Measurements from ENCODE around the gene MBP.
A peak's percentile ranks its signal among the peaks of the same experiment; 100 is the strongest.

MBP gene

GRCh38 chr18:77131652-77132368 is 773 bp downstream of the MBP start:
- peak; percentile 21 for DNase-seq

- DNase-seq: no peak
Measured at GRCh38 chr18:77131100-77131651, 1.4 kb downstream of the MBP start.

GRCh38 chr18:77130229-77131099 is 2.1 kb downstream of the MBP start:
- no peak for DNase-seq

DNA sequence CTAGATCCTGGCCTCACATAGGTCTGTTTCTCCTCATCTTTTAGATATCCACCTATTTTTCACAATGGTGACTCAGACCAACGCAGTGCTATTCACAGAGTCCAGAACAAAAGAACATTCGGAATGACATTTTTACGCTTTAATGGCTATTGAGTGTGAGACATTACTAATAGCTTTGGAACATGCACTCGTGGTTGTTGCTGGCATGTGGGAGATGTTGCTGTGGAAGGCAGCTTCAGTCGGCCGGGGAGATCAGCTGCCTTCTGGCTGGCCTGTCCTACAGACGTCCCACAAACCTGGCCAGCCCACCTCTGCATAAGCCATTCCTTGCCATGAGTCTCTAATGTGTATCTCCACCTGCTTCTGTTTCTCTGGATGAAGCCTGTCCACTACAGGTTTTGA is 3.4 kb downstream of the MBP start:
- no peak for DNase-seq

GRCh38 chr18:77127769-77128671 is 4.6 kb downstream of the MBP start:
- DNase-seq: no peak

DNA sequence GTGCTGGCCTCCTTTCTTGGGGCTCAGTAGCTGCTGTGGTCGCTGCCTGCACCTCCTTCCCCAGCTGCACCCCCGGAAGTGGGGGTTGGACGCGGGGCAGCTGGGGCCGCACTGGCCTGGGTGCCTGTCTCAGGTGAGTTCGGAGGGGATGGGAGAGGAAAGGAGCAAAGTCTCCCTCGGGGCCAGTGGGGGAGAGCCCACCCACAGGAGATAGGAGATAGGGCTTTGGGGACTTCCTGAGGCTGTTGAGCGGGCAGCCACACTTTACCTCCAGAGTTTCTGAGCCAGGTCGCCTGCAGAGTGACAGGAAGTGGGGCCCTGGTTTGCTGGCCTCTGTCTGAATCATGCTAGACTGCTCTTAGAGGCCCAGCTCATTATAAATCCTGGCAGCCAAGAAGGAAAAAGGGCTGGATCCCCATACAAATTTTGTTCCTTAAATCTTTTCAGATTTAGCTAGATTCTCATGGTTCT is 8.1 kb downstream of the MBP start:
- no peak for DNase-seq

DNA sequence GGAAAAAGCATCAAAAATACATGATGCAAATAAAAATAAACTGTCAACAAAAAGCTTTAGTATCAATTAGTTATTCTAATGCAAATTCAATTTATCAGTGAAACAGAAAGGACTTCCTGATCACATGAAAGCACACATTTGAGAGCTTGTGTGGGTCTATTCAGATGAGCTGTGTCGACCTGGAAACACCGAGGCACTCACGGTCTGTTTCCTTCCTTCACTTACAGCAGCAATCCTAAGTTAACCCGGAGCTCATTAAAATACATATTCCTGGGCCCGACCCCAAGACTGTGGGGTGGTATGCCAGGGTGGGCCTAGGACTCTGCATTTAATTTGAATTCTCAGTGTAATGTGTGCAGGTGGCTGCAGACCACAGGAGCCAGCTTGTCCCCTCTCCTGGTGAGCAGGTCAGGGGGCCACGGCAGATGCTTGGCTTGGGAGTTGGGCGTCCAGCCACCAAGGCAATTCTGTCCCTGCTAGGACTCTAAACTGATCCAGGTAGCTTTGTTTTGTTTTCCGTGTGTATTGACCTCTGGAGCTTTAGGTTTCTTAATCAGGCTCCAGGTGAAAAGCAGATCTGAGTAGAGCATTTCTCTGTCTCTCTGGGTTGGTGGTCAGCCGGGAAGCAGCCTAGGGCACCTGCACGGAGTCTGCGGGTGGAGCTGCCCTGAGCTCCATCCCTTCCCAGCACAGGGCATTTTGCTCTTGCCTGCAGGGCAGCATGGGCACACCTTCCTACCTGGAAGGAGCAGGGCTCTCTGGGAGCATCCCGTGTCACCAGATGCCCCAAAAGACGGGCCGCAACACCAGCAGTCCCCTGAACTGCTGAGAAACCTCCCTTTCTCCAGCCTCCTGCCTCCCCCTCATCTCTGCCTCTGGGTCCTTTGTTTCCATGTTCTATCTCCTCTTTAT is 9.0 kb downstream of the MBP start:
- DNase-seq: no peak

DNA sequence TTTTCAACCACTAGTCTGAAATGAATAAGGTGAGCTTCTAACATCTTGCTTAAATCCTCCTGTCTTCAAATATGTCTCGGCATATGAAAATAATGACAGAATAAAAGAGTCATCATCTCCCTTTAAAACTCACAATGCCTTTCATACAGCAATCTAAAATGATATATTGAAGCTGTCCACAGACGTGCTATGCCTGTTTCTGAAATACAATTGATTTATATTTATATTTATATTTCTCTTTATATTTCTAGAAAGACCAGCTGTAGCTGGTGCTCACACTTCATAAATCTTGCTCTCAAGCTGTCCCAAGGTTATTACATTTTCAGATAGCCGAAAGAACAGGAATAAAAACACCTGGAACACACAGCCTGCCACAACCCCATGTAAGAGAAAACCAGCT is 11.1 kb downstream of the MBP start:
- DNase-seq: no peak

GRCh38 chr18:77119851-77120491 is 12.6 kb downstream of the MBP start:
- DNase-seq: no peak

- DNase-seq: no peak
Measured at GRCh38 chr18:77119101-77119850, 13.3 kb downstream of the MBP start.

DNA sequence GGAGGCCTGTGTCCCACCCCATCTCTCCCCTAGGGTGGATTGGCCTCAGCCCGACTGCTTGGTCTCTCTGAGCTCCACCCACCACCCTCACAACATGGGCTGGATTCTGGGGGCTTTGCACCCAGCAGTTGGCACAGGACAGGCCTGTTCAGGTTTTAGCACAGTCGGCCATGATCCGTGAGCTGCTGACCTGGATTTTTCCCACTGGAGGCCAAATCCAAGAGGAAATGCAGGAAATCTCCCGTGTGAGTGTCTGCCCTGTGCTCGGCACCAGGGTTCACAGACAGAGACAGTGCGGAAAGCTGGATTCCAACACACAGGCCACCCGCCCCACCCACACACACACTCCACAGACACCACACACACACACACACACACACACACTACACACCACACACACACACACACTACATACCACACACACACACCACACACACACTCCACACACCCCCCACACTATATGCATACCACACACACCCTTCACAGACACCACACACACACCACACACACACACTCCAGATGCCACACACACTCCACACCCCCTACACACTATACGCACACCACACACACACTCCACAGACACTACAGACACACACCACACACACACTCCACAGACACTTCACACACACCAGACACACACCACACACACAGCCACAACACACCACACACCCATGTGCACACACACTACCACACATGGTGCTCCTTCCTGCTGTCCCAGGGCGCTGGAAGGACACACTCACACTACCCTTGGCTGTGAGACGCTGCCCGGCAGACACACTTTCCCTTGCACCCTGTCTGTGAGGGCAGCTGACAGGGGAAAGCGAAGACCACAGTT is 14.1 kb downstream of the MBP start:
- no peak for DNase-seq

DNA sequence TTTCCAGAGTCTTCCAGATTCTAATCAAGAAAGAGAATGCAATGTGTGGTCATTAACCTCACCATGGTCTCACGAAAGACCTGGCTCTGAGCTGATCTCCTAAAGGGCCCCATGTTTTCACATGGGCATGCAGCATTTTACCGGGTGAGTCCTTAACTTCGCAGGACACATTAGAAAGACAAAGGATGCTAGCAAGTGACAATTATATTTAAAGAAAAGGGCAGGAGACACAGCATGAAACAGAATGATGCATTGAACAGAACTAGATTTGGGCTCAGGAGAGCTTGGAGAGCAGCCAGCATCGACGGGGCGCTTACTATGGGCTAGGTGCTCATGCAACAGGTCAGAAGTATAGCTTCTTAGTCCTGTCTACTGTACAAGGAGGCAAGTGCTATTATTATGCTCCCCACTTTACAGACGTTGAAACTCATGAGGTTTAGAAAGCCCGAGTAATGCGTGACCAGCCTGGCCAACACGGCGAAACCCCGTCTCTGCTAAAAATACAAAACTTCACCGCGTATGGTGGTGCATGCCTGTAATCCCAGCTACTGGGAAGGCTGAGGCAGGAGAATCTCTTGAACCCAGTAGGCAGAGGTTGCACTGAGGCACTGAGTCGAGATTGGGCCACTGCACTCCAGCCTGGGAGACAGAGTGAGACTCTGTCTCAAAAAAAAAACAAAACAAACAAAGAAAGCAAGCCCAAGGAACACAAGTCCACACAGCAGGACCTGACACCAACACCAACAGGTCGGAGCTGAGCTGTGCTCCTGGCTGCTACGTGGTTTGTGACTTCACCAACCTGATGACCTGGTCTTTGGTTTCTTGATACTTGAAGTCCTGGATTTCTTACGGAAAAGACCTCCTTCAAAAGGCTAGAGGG is 16.1 kb downstream of the MBP start:
- DNase-seq: no peak

GRCh38 chr18:77115192-77115953 is 17.2 kb downstream of the MBP start:
- DNase-seq: no peak

- no peak for DNase-seq
Measured at GRCh38 chr18:77114415-77115191, 18.0 kb downstream of the MBP start.

GRCh38 chr18:77114152-77114414 is 18.5 kb downstream of the MBP start:
- no peak for DNase-seq

DNA sequence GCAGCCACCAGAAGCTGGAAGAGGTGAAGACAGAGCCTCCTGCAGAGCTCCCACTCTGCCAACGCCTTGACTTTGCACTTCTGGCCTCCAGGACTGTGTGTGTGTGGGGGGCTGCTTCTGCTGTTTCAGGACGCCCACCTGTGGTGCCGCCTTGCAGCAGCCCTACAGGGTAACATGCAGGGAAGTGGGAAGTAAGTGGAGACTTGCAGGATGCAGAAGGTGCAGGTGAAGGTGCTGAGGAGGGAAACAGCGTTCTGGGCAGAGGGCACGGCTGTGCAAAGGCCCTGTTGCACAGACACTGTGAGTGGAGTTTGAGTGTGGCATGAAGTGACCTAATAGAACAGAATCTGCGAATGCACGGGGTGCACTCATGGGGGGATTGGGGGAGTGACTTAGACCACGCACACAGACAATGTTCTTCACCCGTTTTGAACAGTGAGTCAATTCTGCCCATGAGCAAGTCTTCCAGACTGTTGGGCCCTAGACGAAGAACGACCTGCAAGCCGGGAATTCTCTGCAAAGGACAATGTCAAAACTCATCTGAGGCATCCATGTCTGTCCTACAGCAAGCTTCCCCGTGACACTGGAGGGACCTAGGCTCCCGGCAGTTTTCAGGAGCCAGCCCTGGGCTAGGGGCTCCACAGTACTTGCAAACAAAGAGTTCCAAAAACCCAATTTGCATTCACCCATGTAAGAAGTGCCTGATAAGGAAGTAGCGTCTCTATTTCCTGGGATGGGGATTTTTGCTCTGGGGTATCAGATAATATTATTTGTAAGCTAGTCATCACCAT is 19.0 kb downstream of the MBP start:
- DNase-seq: no peak
